Testis (tissue), 2 donors: Measurements from ENCODE around the gene CAPN1.

ENCODE experiments used
- POLR2A ChIP-seq: fragments of 450-650 bp; IDR thresholded peaks from one replicate; pipeline ENCODE4 v1.6.1; 2017; ENCODE audit warnings: antibody characterized with exemption, mild to moderate bottlenecking, moderate library complexity
- TF ChIP-seq, protein P1 (sequence below), 3 experiments: fragments of 450-650 bp in 2 of 3; fragments of 200-600 bp in 1 of 3; sonication (generic) in 1 of 3; IDR thresholded peaks; one replicate each; pipeline ENCODE4 v1.5.1; 2016 to 2019; ENCODE audit warnings: antibody characterized with exemption in 3 of 3, mild to moderate bottlenecking in 2 of 3, moderate library complexity in 1 of 3

DNA sequence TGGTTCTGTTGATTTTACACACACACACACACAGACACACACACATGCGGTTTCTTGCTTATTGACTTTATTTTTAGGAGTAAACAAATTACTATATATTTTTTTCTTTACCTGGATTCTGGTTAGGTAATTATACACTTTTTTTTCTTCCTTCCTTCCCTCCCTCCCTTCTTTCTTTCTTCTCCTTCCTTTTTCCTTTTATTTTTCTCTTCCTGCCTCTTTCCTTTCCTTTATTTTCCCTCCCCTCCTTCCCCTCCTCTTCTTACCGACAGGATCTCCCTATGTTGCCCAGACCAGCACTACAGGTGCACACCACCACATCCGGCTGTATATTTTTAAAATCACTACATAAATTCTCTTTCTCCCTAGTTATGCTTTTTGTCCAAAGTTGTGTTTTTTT lies 14.8 kb upstream of the CAPN1 start:
- TF ChIP-seq, protein P1, sequence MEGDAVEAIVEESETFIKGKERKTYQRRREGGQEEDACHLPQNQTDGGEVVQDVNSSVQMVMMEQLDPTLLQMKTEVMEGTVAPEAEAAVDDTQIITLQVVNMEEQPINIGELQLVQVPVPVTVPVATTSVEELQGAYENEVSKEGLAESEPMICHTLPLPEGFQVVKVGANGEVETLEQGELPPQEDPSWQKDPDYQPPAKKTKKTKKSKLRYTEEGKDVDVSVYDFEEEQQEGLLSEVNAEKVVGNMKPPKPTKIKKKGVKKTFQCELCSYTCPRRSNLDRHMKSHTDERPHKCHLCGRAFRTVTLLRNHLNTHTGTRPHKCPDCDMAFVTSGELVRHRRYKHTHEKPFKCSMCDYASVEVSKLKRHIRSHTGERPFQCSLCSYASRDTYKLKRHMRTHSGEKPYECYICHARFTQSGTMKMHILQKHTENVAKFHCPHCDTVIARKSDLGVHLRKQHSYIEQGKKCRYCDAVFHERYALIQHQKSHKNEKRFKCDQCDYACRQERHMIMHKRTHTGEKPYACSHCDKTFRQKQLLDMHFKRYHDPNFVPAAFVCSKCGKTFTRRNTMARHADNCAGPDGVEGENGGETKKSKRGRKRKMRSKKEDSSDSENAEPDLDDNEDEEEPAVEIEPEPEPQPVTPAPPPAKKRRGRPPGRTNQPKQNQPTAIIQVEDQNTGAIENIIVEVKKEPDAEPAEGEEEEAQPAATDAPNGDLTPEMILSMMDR (IDR thresholded peaks at IDR 0.05): no peak
- no peak for TF ChIP-seq POLR2A
